GM12878 (cell line): ENCODE results near the gene SOD2. TPM values are rescaled to one million over a fixed set of nuclear protein-coding genes. Genes with fewer than 3 reads are reported as not detected.

Experiments used
- ATAC-seq: fragments of 200-7000 bp; cut with Tn5 transposase; 3 replicates; pipeline ENCODE4 v1.9.1; 2020; ENCODE audit warnings: mild to moderate bottlenecking, moderate library complexity
- BruUV-seq: library from RNA; stranded (reverse); fragments of 400-500 nt; replicated peaks from 2 replicates; lab custom pipeline; 2021; lab: Mats Ljungman, UMichigan
- CTCF ChIA-PET: fragments of 300-600 bp; sonication (Branson Sonifier 250); formaldehyde crosslinking; extraction: SDS; loops from one replicate; lab custom pipeline; 2021; ENCODE audit warnings: inconsistent platforms; lab: Yijun Ruan, JAX
- POLR2A ChIA-PET: fragments of 350-600 bp; formaldehyde crosslinking; extraction: SDS; loops from one replicate; lab custom pipeline; 2021; ENCODE audit warnings: inconsistent platforms; lab: Charles Lee
- RAD21 ChIA-PET: fragments of 300-600 bp; sonication (Branson Sonifier 250); formaldehyde crosslinking; loops from one replicate; lab custom pipeline; 2023; ENCODE audit warnings: antibody characterized with exemption; ENCODE audit not compliant: unreplicated experiment; lab: Charles Lee
- SMC1A ChIA-PET: fragments of 300-600 bp; sonication (Branson Sonifier 250); formaldehyde crosslinking; loops from one replicate; lab custom pipeline; 2023; ENCODE audit not compliant: unreplicated experiment, uncharacterized antibody; lab: Charles Lee
- DNase-seq: peaks from one replicate; pipeline ENCODE4 v3.0.0-alpha.2; 2011; ENCODE audit warnings: low read depth, low spot score
- FAIRE-seq: peaks from 3 replicates; lab custom pipeline; 2011; peaks lifted over from hg19 to GRCh38; lab: Jason Lieb, UNC
- H2AFZ ChIP-seq: 2 replicates; pipeline ENCODE4 v1.6.0; 2011; ENCODE audit warnings: low read depth, low read length, control low read depth; ENCODE audit not compliant: control insufficient read depth
- H3K27ac ChIP-seq: 2 replicates; pipeline ENCODE4 v1.5.1; 2011; ENCODE audit warnings: control low read depth; ENCODE audit not compliant: control insufficient read depth, insufficient read depth
- H3K27me3 ChIP-seq, 2 experiments: replicated peaks in 1 of 2; 2 replicates each; pipeline versions ENCODE4 v1.6.0 to v1.6.1; 2011; ENCODE audit warnings: low read length in 1 of 2; ENCODE audit not compliant: control insufficient read depth in 2 of 2, insufficient read depth in 2 of 2
- H3K36me3 ChIP-seq, 2 experiments: 2 replicates each; pipeline ENCODE4 v1.5.1; 2011; ENCODE audit warnings: low read length in 1 of 2; ENCODE audit not compliant: control insufficient read depth in 2 of 2, insufficient read depth in 2 of 2
- H3K4me1 ChIP-seq: 2 replicates; pipeline ENCODE4 v1.6.1; 2011; ENCODE audit warnings: mild to moderate bottlenecking, low read length, moderate library complexity, mixed read lengths; ENCODE audit not compliant: control insufficient read depth, insufficient read depth
- H3K4me2 ChIP-seq: 2 replicates; pipeline ENCODE4 v1.6.0; 2011; ENCODE audit warnings: control low read depth; ENCODE audit not compliant: control insufficient read depth, insufficient read depth
- H3K4me3 ChIP-seq: fragments of 200-600 bp; sonication (generic); 2 replicates; pipeline ENCODE4 v1.5.1; 2016
- H3K79me2 ChIP-seq: 2 replicates; pipeline ENCODE4 v1.6.0; 2011; ENCODE audit warnings: low read length; ENCODE audit not compliant: control insufficient read depth, insufficient read depth
- H3K9ac ChIP-seq: 2 replicates; pipeline ENCODE4 v1.8.0; 2011; ENCODE audit warnings: low read length, control low read depth, mixed read lengths; ENCODE audit not compliant: control insufficient read depth, insufficient read depth
- H3K9me3 ChIP-seq: replicated peaks from 3 replicates; pipeline ENCODE4 v1.5.1; 2011; ENCODE audit warnings: mild to moderate bottlenecking, low read length; ENCODE audit not compliant: control insufficient read depth, insufficient read depth
- H4K20me1 ChIP-seq: 2 replicates; pipeline ENCODE4 v1.6.0; 2011; ENCODE audit not compliant: control insufficient read depth, insufficient read depth
- CHD1 ChIP-seq: IDR thresholded peaks from 2 replicates; pipeline ENCODE4 v1.6.1; 2012; ENCODE audit warnings: low read depth, low read length, improper control_type of control experiment
- EED ChIP-seq: sonication (generic); IDR thresholded peaks from 2 replicates; pipeline ENCODE4 v1.6.1; 2016; ENCODE audit warnings: antibody characterized with exemption, low read depth
- EGR1 ChIP-seq, 2 experiments: IDR thresholded peaks; 1 replicate in 1 of 2; 2 replicates in 1 of 2; pipeline ENCODE4 v1.6.1; 2011 to 2012; ENCODE audit warnings: low read depth in 2 of 2, low read length in 2 of 2, borderline replicate concordance in 1 of 2, mild to moderate bottlenecking in 1 of 2, moderate library complexity in 1 of 2
- GABPA ChIP-seq: IDR thresholded peaks from 2 replicates; pipeline ENCODE4 v1.6.1; 2014; ENCODE audit warnings: antibody characterized with exemption, low read depth, mild to moderate bottlenecking, inconsistent platforms
- HDAC6 ChIP-seq: fragments of 200-600 bp; sonication (generic); IDR thresholded peaks from one replicate; pipeline ENCODE4 v1.8.0; 2017; ENCODE audit warnings: antibody characterized with exemption; ENCODE audit not compliant: unreplicated experiment
- HDGF ChIP-seq: fragments of 450-650 bp; IDR thresholded peaks from 2 replicates; pipeline ENCODE4 v1.6.1; 2016; ENCODE audit warnings: antibody characterized with exemption
- NR2F1 ChIP-seq: fragments of 450-650 bp; conservative IDR thresholded peaks from 2 replicates; pipeline ENCODE4 v1.6.1; 2017; ENCODE audit warnings: mild to moderate bottlenecking
- SIN3A ChIP-seq: IDR thresholded peaks from 2 replicates; pipeline ENCODE4 v1.6.1; 2012; ENCODE audit warnings: low read depth, low read length, improper control_type of control experiment
- YBX1 ChIP-seq: fragments of 450-650 bp; IDR thresholded peaks from 2 replicates; pipeline ENCODE4 v1.6.1; 2016; ENCODE audit warnings: antibody characterized with exemption
- ZNF217 ChIP-seq: fragments of 450-650 bp; IDR thresholded peaks from 2 replicates; pipeline ENCODE4 v1.6.1; 2017; ENCODE audit warnings: antibody characterized with exemption, mild to moderate bottlenecking
- ZNF274 ChIP-seq: IDR thresholded peaks from one replicate; pipeline ENCODE4 v1.8.0; 2011; ENCODE audit not compliant: insufficient read length, insufficient read depth
- ZZZ3 ChIP-seq: IDR thresholded peaks from 2 replicates; pipeline ENCODE4 v1.6.1; 2011; ENCODE audit warnings: low read depth; ENCODE audit not compliant: control insufficient read depth, insufficient read length
- WGBS: methylation state at CpG from one replicate; pipeline ENCODE4 v1.1.6; 2016; ENCODE audit warnings: low lambda C conversion rate; ENCODE audit not compliant: insufficient replicate concordance, insufficient coverage; ENCODE audit errors: missing lambda C conversion rate; 5-methylcytosine and 5-hydroxymethylcytosine counted together
- in situ Hi-C: fragments of 300-500 bp; cut with MboI; formaldehyde crosslinking; loops from 9 replicates; pipeline ENCODE4 v1.14.3; 2018; ENCODE audit warnings: mixed read lengths
- intact Hi-C: fragments of 100-400 bp; cut with micrococcal nuclease; formaldehyde crosslinking; loops from one replicate; pipeline ENCODE4 v1.14.2; 2022; ENCODE audit not compliant: unreplicated experiment
- polyA plus RNA-seq, 11 experiments: library from polyadenylated mRNA; depleted of rRNA in 4 of 11; unstranded in 6 of 11; stranded (reverse) in 5 of 11; fragments of >200 nt; fragmentation: Nextera tagmentation in 4 of 11; fragmentation: Illumina TruSeq in 1 of 11; extraction: Ambion mirVana in 4 of 11; extraction: Trizol in 1 of 11; gene quantifications; 1 replicate in 1 of 11; 2 replicates in 10 of 11; pipeline versions ENCODE4 v1.2.1 to v1.2.3, GENCODE V29; 2011 to 2016; ENCODE audit warnings: inconsistent platforms in 2 of 11, missing spikeins in 2 of 11, low read depth in 1 of 11
- total RNA-seq, 4 experiments: library from RNA; depleted of rRNA in 3 of 4; stranded (reverse); fragments of >200 nt in 3 of 4; fragmentation: Illumina TruSeq in 1 of 4; extraction: Trizol in 1 of 4; gene quantifications; 2 replicates each; pipeline versions ENCODE4 v1.2.1 to v1.2.3, GENCODE V29; 2013 to 2021
- TF ChIP-seq, protein P1 (sequence below): fragments of 450-650 bp; IDR thresholded peaks from 2 replicates; pipeline ENCODE4 v1.6.1; 2018; ENCODE audit warnings: borderline replicate concordance, mild to moderate bottlenecking; ENCODE audit not compliant: partially characterized antibody
- TF ChIP-seq, protein P2 (sequence below): fragments of 450-650 bp; formaldehyde crosslinking; IDR thresholded peaks from 2 replicates; pipeline ENCODE4 v1.4.0; 2020; ENCODE audit warnings: mild to moderate bottlenecking, moderate library complexity

Gene SOD2
- total and polyA plus RNA-seq, 10 of the 15 experiments (the other 5 are each of a cell fraction or from before 2014, with no cell fraction given): 12.1 to 55.8 (median 39.1) TPM

DNA sequence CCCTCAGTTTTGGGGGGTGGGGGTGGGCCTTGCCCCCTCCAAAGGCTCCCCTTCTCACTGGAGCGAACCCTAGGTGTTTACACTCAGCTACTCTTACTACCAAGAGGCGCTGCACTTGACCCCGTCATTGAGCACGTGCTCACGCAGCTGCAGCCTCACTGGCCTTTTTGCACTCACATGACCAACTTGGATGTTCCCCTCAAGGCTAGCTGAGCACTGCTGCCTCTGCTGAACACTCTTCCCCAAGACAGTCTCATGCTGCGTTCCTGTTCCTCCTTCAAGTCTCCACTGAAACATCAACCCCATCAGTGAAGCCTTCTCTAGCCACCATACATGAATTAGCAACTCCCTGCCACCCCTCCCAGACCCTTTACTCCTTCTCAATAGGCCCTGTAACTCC is 4.0 kb downstream of the SOD2 start (continued):
- TF ChIP-seq HDAC6 (no peak), CHD1 (no peak), ZNF274 (no peak), NR2F1 (no peak), EED (no peak)

DNA sequence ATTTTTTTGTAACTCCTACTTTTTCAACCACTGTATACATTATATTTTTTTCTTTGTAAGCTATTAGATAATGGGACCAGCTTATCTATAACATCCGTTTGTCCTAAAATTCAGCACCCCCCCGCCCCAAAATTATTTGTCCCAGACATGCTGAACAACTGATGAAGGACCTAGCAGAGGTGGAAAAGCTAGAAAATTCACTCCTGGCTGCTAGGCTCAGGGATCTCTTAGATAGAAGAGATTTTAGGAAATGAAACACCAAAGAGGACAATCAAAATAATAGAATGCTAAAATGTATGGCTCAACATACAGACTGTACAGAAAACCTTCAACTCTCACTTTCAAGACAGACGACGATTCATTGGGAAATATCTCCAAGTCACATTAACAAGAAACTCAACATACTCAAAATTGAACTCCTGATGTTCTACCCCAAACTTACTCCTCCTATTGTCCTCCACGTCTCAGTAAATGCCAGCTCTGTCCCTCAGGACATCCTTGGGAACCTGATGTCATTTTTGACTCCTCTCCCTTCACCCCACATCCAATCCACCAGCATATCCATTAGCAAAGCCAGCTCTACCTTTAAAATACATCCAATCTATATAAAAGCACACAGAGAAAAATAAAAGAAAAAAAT is 4.7 kb downstream of the SOD2 start:
- Histone ChIP-seq H3K9ac (no peak overlapping the region), H3K79me2 (peaks cover 23% of the 10 kb centered on the region), H3K4me3 (no peak overlapping the region), H4K20me1 (no peaks in the 10 kb centered on the region), H3K27me3 (no peaks in the 10 kb centered on the region), H3K4me2 (no peak overlapping the region), H3K36me3 (peaks cover 0 to 17% of the 10 kb centered on the region in 2 experiments; a peak in 2 of 4 replicates), H3K27ac (no peak overlapping the region), H3K9me3 (no peaks in the 10 kb centered on the region), H2AFZ (no peak overlapping the region), H3K4me1 (peaks cover 3% of the 10 kb centered on the region)
- ATAC-seq: no peak
- in situ Hi-C loops: no loop called here
- POLR2A ChIA-PET: interaction anchor here (1.0 to 1.1 kb wide), 2 partner anchors 39 to 103 kb away, joined by 3 read pairs; partner anchors contain the start of gene WTAP
- RAD21 ChIA-PET: interaction anchor here (0.9 to 1.1 kb wide), 2 partner anchors 166 to 254 kb away, joined by 3 read pairs; no protein-coding TSS in a partner anchor
- intact Hi-C loops: no loop called here
- CTCF ChIA-PET: interaction anchor here (1.4 to 2.7 kb wide), 2 partner anchors 8 to 175 kb away, joined by 4 to 8 read pairs; no protein-coding TSS in a partner anchor
- 91% methylated on average over 5 of the region's 5 CpGs for WGBS
- no peak for DNase-seq
- SMC1A ChIA-PET: interaction anchor here (0.6 to 1.4 kb wide), 6 partner anchors 8 to 244 kb away, joined by 3 to 4 read pairs (median 3); no protein-coding TSS in a partner anchor
- no TSS peak for BruUV-seq
- no peak for FAIRE-seq
- TF ChIP-seq EGR1 (IDR thresholded peaks at IDR 0.05; ENCODE audit: borderline replicate concordance in 1 of 2, low read depth in 2 of 2, low read length in 2 of 2): no peak
- TF ChIP-seq ZZZ3: no peak
- TF ChIP-seq YBX1: no peak
- TF ChIP-seq, protein P1, sequence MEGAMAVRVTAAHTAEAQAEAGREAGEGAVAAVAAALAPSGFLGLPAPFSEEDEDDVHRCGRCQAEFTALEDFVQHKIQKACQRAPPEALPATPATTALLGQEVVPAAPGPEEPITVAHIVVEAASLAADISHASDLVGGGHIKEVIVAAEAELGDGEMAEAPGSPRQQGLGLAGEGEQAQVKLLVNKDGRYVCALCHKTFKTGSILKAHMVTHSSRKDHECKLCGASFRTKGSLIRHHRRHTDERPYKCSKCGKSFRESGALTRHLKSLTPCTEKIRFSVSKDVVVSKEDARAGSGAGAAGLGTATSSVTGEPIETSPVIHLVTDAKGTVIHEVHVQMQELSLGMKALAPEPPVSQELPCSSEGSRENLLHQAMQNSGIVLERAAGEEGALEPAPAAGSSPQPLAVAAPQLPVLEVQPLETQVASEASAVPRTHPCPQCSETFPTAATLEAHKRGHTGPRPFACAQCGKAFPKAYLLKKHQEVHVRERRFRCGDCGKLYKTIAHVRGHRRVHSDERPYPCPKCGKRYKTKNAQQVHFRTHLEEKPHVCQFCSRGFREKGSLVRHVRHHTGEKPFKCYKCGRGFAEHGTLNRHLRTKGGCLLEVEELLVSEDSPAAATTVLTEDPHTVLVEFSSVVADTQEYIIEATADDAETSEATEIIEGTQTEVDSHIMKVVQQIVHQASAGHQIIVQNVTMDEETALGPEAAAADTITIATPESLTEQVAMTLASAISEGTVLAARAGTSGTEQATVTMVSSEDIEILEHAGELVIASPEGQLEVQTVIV: no peak
- TF ChIP-seq SIN3A: no peak
- TF ChIP-seq, protein P2, sequence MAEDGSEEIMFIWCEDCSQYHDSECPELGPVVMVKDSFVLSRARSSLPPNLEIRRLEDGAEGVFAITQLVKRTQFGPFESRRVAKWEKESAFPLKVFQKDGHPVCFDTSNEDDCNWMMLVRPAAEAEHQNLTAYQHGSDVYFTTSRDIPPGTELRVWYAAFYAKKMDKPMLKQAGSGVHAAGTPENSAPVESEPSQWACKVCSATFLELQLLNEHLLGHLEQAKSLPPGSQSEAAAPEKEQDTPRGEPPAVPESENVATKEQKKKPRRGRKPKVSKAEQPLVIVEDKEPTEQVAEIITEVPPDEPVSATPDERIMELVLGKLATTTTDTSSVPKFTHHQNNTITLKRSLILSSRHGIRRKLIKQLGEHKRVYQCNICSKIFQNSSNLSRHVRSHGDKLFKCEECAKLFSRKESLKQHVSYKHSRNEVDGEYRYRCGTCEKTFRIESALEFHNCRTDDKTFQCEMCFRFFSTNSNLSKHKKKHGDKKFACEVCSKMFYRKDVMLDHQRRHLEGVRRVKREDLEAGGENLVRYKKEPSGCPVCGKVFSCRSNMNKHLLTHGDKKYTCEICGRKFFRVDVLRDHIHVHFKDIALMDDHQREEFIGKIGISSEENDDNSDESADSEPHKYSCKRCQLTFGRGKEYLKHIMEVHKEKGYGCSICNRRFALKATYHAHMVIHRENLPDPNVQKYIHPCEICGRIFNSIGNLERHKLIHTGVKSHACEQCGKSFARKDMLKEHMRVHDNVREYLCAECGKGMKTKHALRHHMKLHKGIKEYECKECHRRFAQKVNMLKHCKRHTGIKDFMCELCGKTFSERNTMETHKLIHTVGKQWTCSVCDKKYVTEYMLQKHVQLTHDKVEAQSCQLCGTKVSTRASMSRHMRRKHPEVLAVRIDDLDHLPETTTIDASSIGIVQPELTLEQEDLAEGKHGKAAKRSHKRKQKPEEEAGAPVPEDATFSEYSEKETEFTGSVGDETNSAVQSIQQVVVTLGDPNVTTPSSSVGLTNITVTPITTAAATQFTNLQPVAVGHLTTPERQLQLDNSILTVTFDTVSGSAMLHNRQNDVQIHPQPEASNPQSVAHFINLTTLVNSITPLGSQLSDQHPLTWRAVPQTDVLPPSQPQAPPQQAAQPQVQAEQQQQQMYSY: no peak
- TF ChIP-seq GABPA: no peak
- no peak for TF ChIP-seq HDGF
- TF ChIP-seq ZNF217: no peak
